ENCODE measurements around the gene RCC1.

GRCh38 chr1:28565040-28565439 is 59.2 kb downstream of the RCC1 start:
- no peak for TF ChIP-seq CTCF (IDR thresholded peaks at IDR 0.05; ENCODE audit: low read depth, low read length)
- no peak for TF ChIP-seq EZH2phosphoT487 (IDR thresholded peaks at IDR 0.05; ENCODE audit: low read depth)
